Measurements from ENCODE around the gene SCGB1A1. TPM values are rescaled to one million over a fixed set of nuclear protein-coding genes. Genes with fewer than 3 reads are reported as not detected.

SCGB1A1 gene
- polyA plus RNA-seq, 1 of the 3 experiments (the other 2 are of a cell fraction), result not detected

DNA sequence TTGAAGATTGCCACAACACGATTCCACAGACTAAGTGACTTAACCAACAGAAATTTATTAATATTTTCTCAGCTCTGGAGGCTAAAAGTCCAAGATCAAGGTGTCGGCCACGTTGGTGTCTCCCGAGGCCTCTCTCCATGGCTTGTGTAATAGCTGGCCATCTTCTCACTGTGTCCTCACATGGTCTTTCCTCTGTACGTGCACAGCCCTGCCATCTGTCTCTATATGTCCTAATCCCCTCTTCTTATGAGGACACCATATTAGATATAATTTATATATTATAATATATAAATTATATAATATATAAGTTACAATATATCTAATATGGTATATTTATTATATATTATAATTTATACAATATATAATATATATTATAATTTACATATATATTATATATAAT lies 25.1 kb upstream of the SCGB1A1 start:
- CTCF ChIA-PET, result interaction anchor here (1.4 to 8.5 kb wide), 10 partner anchors 11 to 228 kb away, joined by 3 to 195 read pairs (median 10); partner anchors contain the start of genes B3GAT3 and EEF1G
- Histone ChIP-seq H3K79me2 (ENCODE audit: insufficient read depth) (no peaks in the 10 kb centered on the region), H2AFZ (ENCODE audit: low read depth) (no peak overlapping the region), H3K4me1 (ENCODE audit: control insufficient read depth in 1 of 2, insufficient read depth in 2 of 2, low read depth in 1 of 2, low read length in 1 of 2) (peaks cover 7 to 27% of the 10 kb centered on the region in 2 experiments; a peak in 3 of 4 replicates), H3K9me3 (no peaks in the 10 kb centered on the region), H3K36me3 (replicated peaks in 1 of 2; ENCODE audit: control insufficient read depth in 1 of 2, insufficient read depth in 2 of 2, low read length in 1 of 2) (no peaks in the 10 kb centered on the region), H3K9me2 (no peaks in the 10 kb centered on the region), H3F3A (replicated peaks; ENCODE audit: insufficient read depth) (no peaks in the 10 kb centered on the region), H4K20me1 (ENCODE audit: insufficient read depth) (no peaks in the 10 kb centered on the region), H3K4me2 (no peak overlapping the region), H3K9ac (no peak overlapping the region), H3K4me3 (ENCODE audit: low read depth in 2 of 2, low read length in 1 of 2) (no peak overlapping the region), H3K27ac (ENCODE audit: low read depth in 2 of 2, low read length in 1 of 2) (no peak overlapping the region), H3K27me3 (ENCODE audit: insufficient read depth) (no peaks in the 10 kb centered on the region)
- 78% methylated on average over 5 of the region's 5 CpGs for WGBS (ENCODE audit: low lambda C conversion rate)
- TF ChIP-seq SIN3A (IDR thresholded peaks at IDR 0.05; ENCODE audit: borderline replicate concordance, low read depth, low read length), result no peak
- no peak for TF ChIP-seq CHD2 (IDR thresholded peaks at IDR 0.05; ENCODE audit: low read length, partially characterized antibody)
- no peak for TF ChIP-seq ELF1 (IDR thresholded peaks at IDR 0.05)
- no peak for TF ChIP-seq TEAD4 (IDR thresholded peaks at IDR 0.05; ENCODE audit: borderline replicate concordance, insufficient read depth)
- TF ChIP-seq TAF1 (IDR thresholded peaks at IDR 0.05; ENCODE audit: borderline replicate concordance, low read depth, low read length), result no peak
- no peak for TF ChIP-seq RXRA (IDR thresholded peaks at IDR 0.05; ENCODE audit: borderline replicate concordance, low read depth)
- TF ChIP-seq RAD21 (IDR thresholded peaks at IDR 0.05; ENCODE audit: low read length), result no peak
- TF ChIP-seq JUND (IDR thresholded peaks at IDR 0.05), result no peak
- TF ChIP-seq USF1 (IDR thresholded peaks at IDR 0.05; ENCODE audit: borderline replicate concordance, low read depth), result no peak
- TF ChIP-seq, protein P1, sequence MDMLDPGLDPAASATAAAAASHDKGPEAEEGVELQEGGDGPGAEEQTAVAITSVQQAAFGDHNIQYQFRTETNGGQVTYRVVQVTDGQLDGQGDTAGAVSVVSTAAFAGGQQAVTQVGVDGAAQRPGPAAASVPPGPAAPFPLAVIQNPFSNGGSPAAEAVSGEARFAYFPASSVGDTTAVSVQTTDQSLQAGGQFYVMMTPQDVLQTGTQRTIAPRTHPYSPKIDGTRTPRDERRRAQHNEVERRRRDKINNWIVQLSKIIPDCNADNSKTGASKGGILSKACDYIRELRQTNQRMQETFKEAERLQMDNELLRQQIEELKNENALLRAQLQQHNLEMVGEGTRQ (IDR thresholded peaks at IDR 0.05; ENCODE audit: borderline replicate concordance, low read depth, low read length), result no peak
- TF ChIP-seq GABPA (IDR thresholded peaks at IDR 0.05; ENCODE audit: low read depth), result no peak
- no peak for TF ChIP-seq TCF12 (IDR thresholded peaks at IDR 0.05)
- TF ChIP-seq ZBTB33 (IDR thresholded peaks at IDR 0.05; ENCODE audit: borderline replicate concordance, low read depth), result no peak
- TF ChIP-seq SMC3 (IDR thresholded peaks at IDR 0.05; ENCODE audit: low read depth, low read length), result no peak
- TF ChIP-seq PBX3 (IDR thresholded peaks at IDR 0.05), result no peak
- TF ChIP-seq FOXM1 (IDR thresholded peaks at IDR 0.05; ENCODE audit: low read depth), result no peak
- TF ChIP-seq, protein P2, sequence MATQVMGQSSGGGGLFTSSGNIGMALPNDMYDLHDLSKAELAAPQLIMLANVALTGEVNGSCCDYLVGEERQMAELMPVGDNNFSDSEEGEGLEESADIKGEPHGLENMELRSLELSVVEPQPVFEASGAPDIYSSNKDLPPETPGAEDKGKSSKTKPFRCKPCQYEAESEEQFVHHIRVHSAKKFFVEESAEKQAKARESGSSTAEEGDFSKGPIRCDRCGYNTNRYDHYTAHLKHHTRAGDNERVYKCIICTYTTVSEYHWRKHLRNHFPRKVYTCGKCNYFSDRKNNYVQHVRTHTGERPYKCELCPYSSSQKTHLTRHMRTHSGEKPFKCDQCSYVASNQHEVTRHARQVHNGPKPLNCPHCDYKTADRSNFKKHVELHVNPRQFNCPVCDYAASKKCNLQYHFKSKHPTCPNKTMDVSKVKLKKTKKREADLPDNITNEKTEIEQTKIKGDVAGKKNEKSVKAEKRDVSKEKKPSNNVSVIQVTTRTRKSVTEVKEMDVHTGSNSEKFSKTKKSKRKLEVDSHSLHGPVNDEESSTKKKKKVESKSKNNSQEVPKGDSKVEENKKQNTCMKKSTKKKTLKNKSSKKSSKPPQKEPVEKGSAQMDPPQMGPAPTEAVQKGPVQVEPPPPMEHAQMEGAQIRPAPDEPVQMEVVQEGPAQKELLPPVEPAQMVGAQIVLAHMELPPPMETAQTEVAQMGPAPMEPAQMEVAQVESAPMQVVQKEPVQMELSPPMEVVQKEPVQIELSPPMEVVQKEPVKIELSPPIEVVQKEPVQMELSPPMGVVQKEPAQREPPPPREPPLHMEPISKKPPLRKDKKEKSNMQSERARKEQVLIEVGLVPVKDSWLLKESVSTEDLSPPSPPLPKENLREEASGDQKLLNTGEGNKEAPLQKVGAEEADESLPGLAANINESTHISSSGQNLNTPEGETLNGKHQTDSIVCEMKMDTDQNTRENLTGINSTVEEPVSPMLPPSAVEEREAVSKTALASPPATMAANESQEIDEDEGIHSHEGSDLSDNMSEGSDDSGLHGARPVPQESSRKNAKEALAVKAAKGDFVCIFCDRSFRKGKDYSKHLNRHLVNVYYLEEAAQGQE (IDR thresholded peaks at IDR 0.05; ENCODE audit: low read depth, low read length), result no peak
- TF ChIP-seq YY1 (IDR thresholded peaks at IDR 0.05; ENCODE audit: low read depth), result no peak
- no peak for DNase-seq
- POLR2A ChIA-PET, result interaction anchor here (3.4 kb wide), 1 partner anchor 198 kb away, joined by 30 read pairs; the partner anchor contains the start of gene TUT1

All from SK-N-SH (cell line).